Adrenal gland (tissue), 12 donors: Measurements from ENCODE around the gene GPC6. TPM values are rescaled to one million over a fixed set of nuclear protein-coding genes. Genes with fewer than 3 reads are reported as not detected.

Source experiments
- DNase-seq, 7 donors: peaks; one replicate each; pipeline ENCODE4 v3.0.0-alpha.2; 2019 to 2020
- H3K27ac ChIP-seq, 5 donors: fragments of 200-600 bp; sonication (generic) in 4 of 5; 1 replicate in 3 of 5; 2 replicates in 2 of 5; pipeline versions ENCODE4 v1.5.1 to v1.8.0; 2016 to 2020; ENCODE audit warnings: mild to moderate bottlenecking in 1 of 5
- H3K27me3 ChIP-seq: fragments of 200-600 bp; 2 replicates; pipeline ENCODE4 v1.8.0; 2021
- H3K36me3 ChIP-seq, 2 donors: fragments of 200-600 bp; replicated peaks in 1 of 2; 1 replicate in 1 of 2; 2 replicates in 1 of 2; pipeline versions ENCODE4 v1.5.1 to v1.8.0; 2018 to 2022
- H3K4me1 ChIP-seq, 2 donors: fragments of 200-600 bp; replicated peaks in 1 of 2; 1 replicate in 1 of 2; 2 replicates in 1 of 2; pipeline versions ENCODE4 v1.5.1 to v1.8.0; 2018 to 2021
- H3K4me3 ChIP-seq, 4 donors: fragments of 200-600 bp; sonication (generic) in 3 of 4; one replicate each; pipeline ENCODE4 v1.5.1; 2016 to 2018
- H3K9me3 ChIP-seq, 3 donors: fragments of 200-600 bp; sonication (generic) in 1 of 3; replicated peaks in 1 of 3; 1 replicate in 2 of 3; 2 replicates in 1 of 3; pipeline versions ENCODE4 v1.5.1 to v1.8.0; 2016 to 2021
- POLR2A ChIP-seq, 2 donors: fragments of 450-650 bp; IDR thresholded peaks; one replicate each; pipeline ENCODE4 v1.6.1; 2017; ENCODE audit warnings: antibody characterized with exemption in 2 of 2, mild to moderate bottlenecking in 2 of 2, moderate library complexity in 1 of 2
- WGBS, 4 donors: extraction: QIAGEN DNeasy Blood & Tissue Kit in 2 of 4; methylation state at CpG; one replicate each; pipeline versions ENCODE4 v1.1.5 to v1.1.7; 2013 to 2017; 5-methylcytosine and 5-hydroxymethylcytosine counted together
- intact Hi-C, 2 donors: fragments of 100-400 bp; cut with DNase I; formaldehyde crosslinking; loops; one replicate each; pipeline versions ENCODE4 v1.14.1 to v1.15.0; 2022 to 2023
- polyA plus RNA-seq, 3 donors: library from polyadenylated mRNA; stranded (reverse); fragments of 200-250 nt in 2 of 3; fragments of 350-450 nt in 1 of 3; fragmentation: Illumina TruSeq in 1 of 3; extraction: RNeasy Lipid Tissue Mini Kit (QIAGEN cat#74804) in 1 of 3; gene quantifications; one replicate each; pipeline ENCODE4 v1.2.3, GENCODE V29; 2013 to 2014
- total RNA-seq, 9 donors: library from RNA; depleted of rRNA in 4 of 9; stranded (reverse); fragments of >200 nt in 4 of 9; fragments of 120-200 nt in 1 of 9; fragmentation: NEBNext Ultra II Directional in 1 of 9; extraction: Animal tissue kit (Norgen Biotek cat#: 25700) in 1 of 9; gene quantifications; one replicate each; pipeline versions ENCODE4 v1.1.0 to v1.2.4, GENCODE V29; 2013 to 2023
- TF ChIP-seq, protein P1 (sequence below), 6 experiments: fragments of 450-650 bp in 4 of 6; fragments of 200-600 bp in 2 of 6; sonication (generic) in 1 of 6; IDR thresholded peaks; 1 replicate in 5 of 6; 2 replicates in 1 of 6; pipeline versions ENCODE4 v1.5.1 to v1.8.0; 2016 to 2021; ENCODE audit warnings: antibody characterized with exemption in 6 of 6, mild to moderate bottlenecking in 2 of 6, moderate library complexity in 1 of 6
- donor health status: healthy with polysubstance abuse.
- donor health status: Bipolar disorder and iron deficiency.
- donor health status: DM: yes; HTN: yes; CAD: no.
- donor health status: DM: no; HTN: no; CAD: no.
- donor health status: DM: no; HTN: no; CAD: no.
- donor health status: DM: yes; HTN: yes; CAD: no.

Gene GPC6
- total and polyA plus RNA-seq, 12 donors = 0.37 to 62.3 (median 2.5) TPM

DNA sequence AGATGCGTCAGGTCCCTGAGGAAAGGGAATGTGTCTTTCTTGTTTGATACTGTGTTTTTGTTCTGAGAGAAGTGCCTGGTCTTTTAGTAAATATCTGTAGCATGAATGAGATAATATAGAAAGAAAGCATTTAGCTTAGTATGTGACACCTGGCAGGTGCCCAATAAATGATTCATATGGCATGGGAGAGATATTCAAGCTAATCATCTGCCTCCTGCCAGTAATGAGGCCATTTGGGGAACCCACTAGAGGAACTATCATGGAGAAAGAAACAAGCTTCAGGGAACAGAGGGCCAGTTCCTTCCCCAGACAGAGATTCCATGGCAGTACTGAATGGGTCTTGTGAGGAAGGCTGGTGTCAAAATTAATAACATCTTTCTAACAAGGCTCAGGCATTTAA, 648.9 kb downstream of the GPC6 start:
- no peak for DNase-seq
- Histone ChIP-seq H3K9me3 (no peaks in the 10 kb centered on the region), H3K27me3 (no peaks in the 10 kb centered on the region), H3K4me1 (no peaks in the 10 kb centered on the region), H3K36me3 (no peaks in the 10 kb centered on the region), H3K4me3 (no peak overlapping the region), H3K27ac (no peak overlapping the region)
- WGBS, 4 donors = 93 to 98% (median 93%) methylated on average over 1 of the region's 1 CpG
- intact Hi-C loops = no loop called here
- no peak for TF ChIP-seq POLR2A (IDR thresholded peaks at IDR 0.05)
- TF ChIP-seq, protein P1, sequence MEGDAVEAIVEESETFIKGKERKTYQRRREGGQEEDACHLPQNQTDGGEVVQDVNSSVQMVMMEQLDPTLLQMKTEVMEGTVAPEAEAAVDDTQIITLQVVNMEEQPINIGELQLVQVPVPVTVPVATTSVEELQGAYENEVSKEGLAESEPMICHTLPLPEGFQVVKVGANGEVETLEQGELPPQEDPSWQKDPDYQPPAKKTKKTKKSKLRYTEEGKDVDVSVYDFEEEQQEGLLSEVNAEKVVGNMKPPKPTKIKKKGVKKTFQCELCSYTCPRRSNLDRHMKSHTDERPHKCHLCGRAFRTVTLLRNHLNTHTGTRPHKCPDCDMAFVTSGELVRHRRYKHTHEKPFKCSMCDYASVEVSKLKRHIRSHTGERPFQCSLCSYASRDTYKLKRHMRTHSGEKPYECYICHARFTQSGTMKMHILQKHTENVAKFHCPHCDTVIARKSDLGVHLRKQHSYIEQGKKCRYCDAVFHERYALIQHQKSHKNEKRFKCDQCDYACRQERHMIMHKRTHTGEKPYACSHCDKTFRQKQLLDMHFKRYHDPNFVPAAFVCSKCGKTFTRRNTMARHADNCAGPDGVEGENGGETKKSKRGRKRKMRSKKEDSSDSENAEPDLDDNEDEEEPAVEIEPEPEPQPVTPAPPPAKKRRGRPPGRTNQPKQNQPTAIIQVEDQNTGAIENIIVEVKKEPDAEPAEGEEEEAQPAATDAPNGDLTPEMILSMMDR (IDR thresholded peaks at IDR 0.05) = no peak

DNA sequence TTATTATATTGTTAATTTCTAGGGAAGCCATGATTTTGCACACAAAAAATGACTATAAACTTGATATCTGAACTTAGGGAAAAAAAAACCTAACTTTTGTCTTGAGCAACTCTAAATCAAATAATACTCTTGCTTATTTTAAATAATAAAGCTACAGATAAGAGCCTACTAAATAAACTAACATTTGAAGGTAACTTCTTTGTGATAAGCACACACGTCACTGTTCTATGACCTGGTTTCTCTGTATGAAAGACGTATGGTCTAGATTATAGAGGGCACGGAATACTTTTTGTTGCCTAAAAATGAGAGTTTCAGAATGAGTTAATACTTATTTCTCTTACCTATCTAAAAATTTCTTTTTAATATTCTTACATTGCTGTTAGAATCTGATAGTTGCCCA, 649.6 kb downstream of the GPC6 start:
- intact Hi-C loops = no loop called here

DNA sequence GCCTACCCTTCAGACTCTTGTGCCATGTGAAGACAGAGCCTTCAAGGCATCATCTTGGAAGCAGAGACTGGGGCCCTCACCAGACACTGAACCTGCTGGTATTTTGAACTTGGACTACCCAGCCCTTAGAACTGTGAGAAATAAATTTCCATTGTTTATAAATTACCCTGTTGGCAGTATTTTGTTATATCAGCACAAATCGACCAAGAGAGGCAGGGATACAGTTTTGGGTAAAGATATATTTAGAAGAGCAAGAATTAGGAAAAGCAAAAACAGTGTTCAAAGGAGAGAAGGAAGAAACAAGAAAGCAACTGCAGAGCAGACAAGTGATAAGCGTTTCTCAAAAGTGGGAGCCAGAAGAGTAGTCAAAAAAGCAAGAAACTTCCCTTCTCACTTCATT, 652.1 kb downstream of the GPC6 start:
- WGBS, 4 donors = 71 to 86% (median 82%) methylated on average over 2 of the region's 2 CpGs

More for the DNA sequence above, 649.6 kb downstream of the GPC6 start:
- Histone ChIP-seq H3K27me3 (no peaks in the 10 kb centered on the region), H3K4me3 (no peak overlapping the region), H3K36me3 (no peaks in the 10 kb centered on the region), H3K9me3 (no peaks in the 10 kb centered on the region), H3K4me1 (no peaks in the 10 kb centered on the region), H3K27ac (no peak overlapping the region)
- no peak for TF ChIP-seq POLR2A (IDR thresholded peaks at IDR 0.05)
- TF ChIP-seq, protein P1 (IDR thresholded peaks at IDR 0.05) = no peak
- no peak for DNase-seq
- WGBS, 4 donors = 69 to 80% (median 74%) methylated on average over 3 of the region's 3 CpGs

DNA sequence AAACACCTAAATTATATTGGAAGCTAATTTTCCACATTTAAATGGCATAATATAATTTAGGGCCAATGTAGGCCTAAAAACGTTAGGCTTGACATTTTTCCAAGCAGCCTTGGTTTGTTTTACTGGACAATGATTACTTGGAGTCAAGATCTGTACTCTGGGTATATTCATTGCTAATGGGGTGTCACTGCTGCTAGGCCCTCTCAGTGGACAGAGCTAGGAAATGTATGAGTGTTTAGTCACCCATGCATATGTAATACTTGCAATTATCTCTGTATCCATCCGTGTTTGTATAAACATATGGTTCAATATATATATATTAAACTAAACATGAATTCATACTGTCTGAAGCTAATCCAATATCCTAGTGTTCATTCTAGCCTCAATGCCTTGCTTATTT, 654.8 kb downstream of the GPC6 start:
- Histone ChIP-seq H3K4me1 (peaks cover 0 to 5% of the 10 kb centered on the region in 2 donors), H3K27me3 (no peaks in the 10 kb centered on the region), H3K4me3 (no peak overlapping the region), H3K9me3 (no peaks in the 10 kb centered on the region), H3K36me3 (no peaks in the 10 kb centered on the region), H3K27ac (no peak overlapping the region)
- DNase-seq = no peak
- WGBS, 4 donors = 59 to 64% (median 62%) methylated on average over 2 of the region's 2 CpGs
- TF ChIP-seq, protein P1 (IDR thresholded peaks at IDR 0.05) = no peak
- no peak for TF ChIP-seq POLR2A (IDR thresholded peaks at IDR 0.05)
- intact Hi-C loops = no loop called here

More for the DNA sequence above, 652.1 kb downstream of the GPC6 start:
- DNase-seq = no peak
- peaks cover 0 to 5% of the 10 kb centered on the region in 2 donors for H3K4me1 ChIP-seq
- no peak for TF ChIP-seq POLR2A (IDR thresholded peaks at IDR 0.05)
- TF ChIP-seq, protein P1 (IDR thresholded peaks at IDR 0.05) = no peak
- H3K27me3 ChIP-seq = no peaks in the 10 kb centered on the region
- H3K36me3 ChIP-seq = no peaks in the 10 kb centered on the region
- H3K9me3 ChIP-seq = no peaks in the 10 kb centered on the region
- H3K4me3 ChIP-seq = no peak overlapping the region
- intact Hi-C loops = no loop called here
- H3K27ac ChIP-seq = no peak overlapping the region
